Thyroid gland (tissue), 4 donors: ENCODE data around the gene SPOCK1. TPM values are rescaled to one million over a fixed set of nuclear protein-coding genes. Genes with fewer than 3 reads are reported as not detected.
"Not testable (repeated sequence)": the region's sequence is repeated elsewhere in the genome, so short reads cannot be mapped to it uniquely, and the experiment has no call there.

Source experiments
- DNase-seq, 2 donors: peaks; one replicate each; pipeline ENCODE4 v3.0.0-alpha.2; 2019
- H3K27ac ChIP-seq, 3 donors: fragments of 200-600 bp; sonication (generic); 1 replicate in 2 of 3; 2 replicates in 1 of 3; pipeline ENCODE4 v1.5.1; 2016 to 2019; ENCODE audit warnings: mild to moderate bottlenecking in 1 of 3, moderate library complexity in 1 of 3
- H3K27me3 ChIP-seq: fragments of 200-600 bp; sonication (generic); one replicate; pipeline ENCODE4 v1.5.1; 2019
- H3K36me3 ChIP-seq, 2 donors: fragments of 200-600 bp; sonication (generic); one replicate each; pipeline ENCODE4 v1.5.1; 2016 to 2019
- H3K4me1 ChIP-seq, 2 donors: fragments of 200-600 bp; sonication (generic); one replicate each; pipeline ENCODE4 v1.5.1; 2017 to 2019
- H3K4me3 ChIP-seq, 3 donors: fragments of 200-600 bp; sonication (generic); replicated peaks in 1 of 3; 1 replicate in 2 of 3; 2 replicates in 1 of 3; pipeline ENCODE4 v1.5.1; 2016; ENCODE audit warnings: mild to moderate bottlenecking in 1 of 3
- H3K9me3 ChIP-seq: fragments of 200-600 bp; sonication (generic); one replicate; pipeline ENCODE4 v1.5.1; 2017
- POLR2A ChIP-seq, 2 donors: fragments of 450-650 bp; IDR thresholded peaks; one replicate each; pipeline ENCODE4 v1.6.1; 2017; ENCODE audit warnings: antibody characterized with exemption in 2 of 2, mild to moderate bottlenecking in 2 of 2, moderate library complexity in 1 of 2
- WGBS, 2 donors: methylation state at CpG; one replicate each; pipeline ENCODE4 v1.1.5; 2017; 5-methylcytosine and 5-hydroxymethylcytosine counted together
- intact Hi-C: fragments of 100-400 bp; cut with DNase I; formaldehyde crosslinking; loops from one replicate; pipeline ENCODE4 v1.15.1; 2023
- total RNA-seq, 4 donors: library from RNA; depleted of rRNA; stranded (reverse); fragments of >200 nt; gene quantifications; one replicate each; pipeline ENCODE4 v1.2.3, GENCODE V29; 2016
- TF ChIP-seq, protein P1 (sequence below), 6 experiments: fragments of 200-600 bp in 3 of 6; fragments of 450-650 bp in 3 of 6; sonication (generic) in 3 of 6; IDR thresholded peaks; one replicate each; pipeline ENCODE4 v1.5.1; 2016 to 2019; ENCODE audit warnings: antibody characterized with exemption in 6 of 6, mild to moderate bottlenecking in 2 of 6, inconsistent platforms in 1 of 6, moderate library complexity in 1 of 6

The SPOCK1 gene
- total RNA-seq, 4 donors from 2014 or later: 15.8 to 34.1 (median 27.5) TPM

- no peak for DNase-seq
- Histone ChIP-seq H3K4me1 (peaks cover 0 to 5% of the 10 kb centered on the region in 2 donors), H3K4me3 (no peak overlapping the region), H3K36me3 (no peaks in the 10 kb centered on the region), H3K9me3 (no peaks in the 10 kb centered on the region), H3K27me3 (no peaks in the 10 kb centered on the region), H3K27ac (no peak overlapping the region)
- TF ChIP-seq POLR2A (IDR thresholded peaks at IDR 0.05): no peak
- TF ChIP-seq, protein P1, sequence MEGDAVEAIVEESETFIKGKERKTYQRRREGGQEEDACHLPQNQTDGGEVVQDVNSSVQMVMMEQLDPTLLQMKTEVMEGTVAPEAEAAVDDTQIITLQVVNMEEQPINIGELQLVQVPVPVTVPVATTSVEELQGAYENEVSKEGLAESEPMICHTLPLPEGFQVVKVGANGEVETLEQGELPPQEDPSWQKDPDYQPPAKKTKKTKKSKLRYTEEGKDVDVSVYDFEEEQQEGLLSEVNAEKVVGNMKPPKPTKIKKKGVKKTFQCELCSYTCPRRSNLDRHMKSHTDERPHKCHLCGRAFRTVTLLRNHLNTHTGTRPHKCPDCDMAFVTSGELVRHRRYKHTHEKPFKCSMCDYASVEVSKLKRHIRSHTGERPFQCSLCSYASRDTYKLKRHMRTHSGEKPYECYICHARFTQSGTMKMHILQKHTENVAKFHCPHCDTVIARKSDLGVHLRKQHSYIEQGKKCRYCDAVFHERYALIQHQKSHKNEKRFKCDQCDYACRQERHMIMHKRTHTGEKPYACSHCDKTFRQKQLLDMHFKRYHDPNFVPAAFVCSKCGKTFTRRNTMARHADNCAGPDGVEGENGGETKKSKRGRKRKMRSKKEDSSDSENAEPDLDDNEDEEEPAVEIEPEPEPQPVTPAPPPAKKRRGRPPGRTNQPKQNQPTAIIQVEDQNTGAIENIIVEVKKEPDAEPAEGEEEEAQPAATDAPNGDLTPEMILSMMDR (IDR thresholded peaks at IDR 0.05): no peak
- intact Hi-C loops: no loop called here
- 79 to 88% methylated on average over 3 of the region's 3 CpGs for WGBS, 2 donors
Measured at GRCh38 chr5:137501846-137502406, 2.8 kb upstream of the SPOCK1 start.

GRCh38 chr5:137501226-137501625, 2.1 kb upstream of the SPOCK1 start:
- Histone ChIP-seq H3K9me3 (no peaks in the 10 kb centered on the region), H3K27ac (no peak overlapping the region), H3K4me3 (no peak overlapping the region), H3K27me3 (no peaks in the 10 kb centered on the region), H3K4me1 (peaks cover 0 to 5% of the 10 kb centered on the region in 2 donors), H3K36me3 (no peaks in the 10 kb centered on the region)
- TF ChIP-seq, protein P1 (IDR thresholded peaks at IDR 0.05): no peak
- TF ChIP-seq POLR2A (IDR thresholded peaks at IDR 0.05): no peak
- 90% methylated on average over 4 of the region's 4 CpGs for WGBS, 2 donors
- DNase-seq: no peak
- intact Hi-C loops: no loop called here

GRCh38 chr5:137500615-137501225, 1.6 kb upstream of the SPOCK1 start:
- intact Hi-C loops: no loop called here
- TF ChIP-seq, protein P1 (IDR thresholded peaks at IDR 0.05): no peak
- TF ChIP-seq POLR2A (IDR thresholded peaks at IDR 0.05): no peak
- 86 to 93% methylated on average over 11 of the region's 11 CpGs for WGBS, 2 donors
- Histone ChIP-seq H3K36me3 (no peaks in the 10 kb centered on the region), H3K4me3 (no peak overlapping the region), H3K9me3 (no peaks in the 10 kb centered on the region), H3K27ac (no peak overlapping the region), H3K27me3 (no peaks in the 10 kb centered on the region), H3K4me1 (peaks cover 0 to 5% of the 10 kb centered on the region in 2 donors)
- no peak for DNase-seq

GRCh38 chr5:137499506-137499847, 351 bp upstream of the SPOCK1 start:
- DNase-seq, H3K27ac ChIP-seq, H3K36me3 ChIP-seq, H3K27me3 ChIP-seq, H3K4me3 ChIP-seq, H3K4me1 ChIP-seq, H3K9me3 ChIP-seq: not testable (repeated sequence)
- 100% methylated on average over 1 of the region's 5 CpGs; no CpG with 5 or more reads in 1 of the 2 donors for WGBS, 2 donors
- intact Hi-C loops: loop anchor here (5.0 kb wide), 1 partner anchor 177 kb away; no protein-coding TSS in a partner anchor

DNA sequence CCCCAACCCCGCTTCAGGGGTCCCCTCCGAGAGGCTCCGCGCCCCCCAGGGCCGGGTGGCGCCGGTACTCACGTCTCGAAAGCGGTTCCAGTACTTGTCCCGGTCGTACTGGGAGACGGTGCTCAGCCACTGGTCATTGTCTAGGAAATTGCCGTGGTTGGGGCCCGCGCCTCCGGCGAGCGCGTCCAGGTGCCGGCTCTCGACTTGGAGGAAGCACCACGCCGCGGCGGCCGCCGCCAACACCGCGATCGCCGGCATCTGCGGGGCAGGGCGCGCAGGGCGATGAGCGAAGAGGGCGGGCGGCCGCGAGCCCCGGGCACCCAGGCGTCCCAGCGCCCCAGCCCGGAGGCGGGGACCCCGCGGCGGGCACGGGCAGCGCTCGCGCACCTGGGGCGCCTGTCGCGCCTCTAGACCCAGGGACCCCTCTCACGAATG, 808 bp downstream of the SPOCK1 start:
- DNase-seq: peak; percentile 10 to 23
- no peaks in the 10 kb centered on the region for H3K27me3 ChIP-seq
- WGBS, 2 donors: 0% methylated on average over 2 to 3 of the region's 57 CpGs
- TF ChIP-seq, protein P1 (IDR thresholded peaks at IDR 0.05): no peak
- TF ChIP-seq POLR2A (IDR thresholded peaks at IDR 0.05): no peak
- H3K36me3 ChIP-seq: no peaks in the 10 kb centered on the region
- H3K4me3 ChIP-seq: peak overlapping the region in 1 of 3 donors; percentile 19
- H3K27ac ChIP-seq: no peak overlapping the region
- intact Hi-C loops: loop anchor here (5.0 kb wide), 1 partner anchor 176 kb away; no protein-coding TSS in a partner anchor
- H3K4me1 ChIP-seq: peaks cover 0 to 5% of the 10 kb centered on the region in 2 donors
- H3K9me3 ChIP-seq: no peaks in the 10 kb centered on the region
